GM12801 (cell line): ENCODE measurements around the gene CCDC34.

ENCODE experiments used
- CTCF ChIP-seq: IDR thresholded peaks from one replicate; pipeline ENCODE4 v1.5.1; 2011; ENCODE audit warnings: control low read depth; ENCODE audit not compliant: insufficient read length; ENCODE audit errors: extremely low read depth

Gene CCDC34

GRCh38 chr11:27362749-27363575, at the start of gene CCDC34:
Gene CCDC34 (minus strand): TSS chr11:27363215. CDS start chr11:27363194, 21 bp downstream.
- TF ChIP-seq CTCF, result no peak

- TF ChIP-seq CTCF, result no peak
Measured at GRCh38 chr11:27412192-27412691, 49.2 kb upstream of the CCDC34 start.

- TF ChIP-seq CTCF, result no peak
Measured at GRCh38 chr11:27411328-27411727, 48.3 kb upstream of the CCDC34 start.

GRCh38 chr11:27410272-27410671, 47.3 kb upstream of the CCDC34 start:
- TF ChIP-seq CTCF, result no peak

- TF ChIP-seq CTCF, result no peak
Measured at GRCh38 chr11:27409742-27410141, 46.7 kb upstream of the CCDC34 start.

GRCh38 chr11:27409049-27409448, 46.0 kb upstream of the CCDC34 start:
- no peak for TF ChIP-seq CTCF

GRCh38 chr11:27408246-27408800, 45.3 kb upstream of the CCDC34 start:
- no peak for TF ChIP-seq CTCF
